OCI-LY7 (cell line): ENCODE measurements around the gene RHOT1. TPM values are rescaled to one million over a fixed set of nuclear protein-coding genes. Genes with fewer than 3 reads are reported as not detected.

ENCODE experiments used
- BruUV-seq: library from RNA; stranded (reverse); fragments of 400-500 nt; replicated peaks from 2 replicates; lab custom pipeline; 2021; lab: Mats Ljungman, UMichigan
- CTCF ChIA-PET: fragments of 300-600 bp; sonication (Branson Sonifier 250); formaldehyde crosslinking; loops from one replicate; lab custom pipeline; 2022; ENCODE audit warnings: antibody characterized with exemption; ENCODE audit not compliant: unreplicated experiment; lab: Charles Lee
- POLR2A ChIA-PET: fragments of 300-600 bp; sonication (Branson Sonifier 250); formaldehyde crosslinking; loops from one replicate; lab custom pipeline; 2022; ENCODE audit warnings: antibody characterized with exemption; lab: Charles Lee
- DNase-seq: peaks from one replicate; pipeline ENCODE4 v3.0.0-alpha.2; 2015; ENCODE audit warnings: low spot score
- H2AFZ ChIP-seq: fragments of 200-600 bp; sonication (generic), shearing (Covaris generic); 2 replicates; pipeline ENCODE4 v1.6.1; 2014; ENCODE audit warnings: mild to moderate bottlenecking, antibody characterized with exemption, low read length, moderate library complexity
- H3K27ac ChIP-seq: fragments of 200-600 bp; sonication (generic); 2 replicates; pipeline ENCODE4 v1.5.1; 2014; ENCODE audit warnings: mixed run types, low read depth, mild to moderate bottlenecking, moderate library complexity, low read length, inconsistent platforms; ENCODE audit not compliant: poor library complexity, severe bottlenecking
- H3K36me3 ChIP-seq: fragments of 200-600 bp; sonication (generic); 2 replicates; pipeline ENCODE4 v1.6.1; 2014; ENCODE audit warnings: mild to moderate bottlenecking, antibody characterized with exemption, low read length, moderate library complexity, mixed read lengths; ENCODE audit not compliant: insufficient read depth
- H3K4me1 ChIP-seq: fragments of 200-600 bp; sonication (generic); 2 replicates; pipeline ENCODE4 v1.5.1; 2014; ENCODE audit warnings: mild to moderate bottlenecking, low read length; ENCODE audit not compliant: insufficient read depth, poor library complexity, severe bottlenecking
- H3K4me2 ChIP-seq: fragments of 200-600 bp; sonication (generic); 2 replicates; pipeline ENCODE4 v1.6.1; 2014; ENCODE audit warnings: mild to moderate bottlenecking, low read length
- H3K4me3 ChIP-seq: fragments of 200-600 bp; sonication (generic); 2 replicates; pipeline ENCODE4 v1.5.1; 2014; ENCODE audit warnings: mild to moderate bottlenecking, low read depth, low read length; ENCODE audit not compliant: poor library complexity, severe bottlenecking
- H3K79me2 ChIP-seq: fragments of 200-600 bp; sonication (generic); 2 replicates; pipeline ENCODE4 v1.6.1; 2016; ENCODE audit warnings: low read depth, mild to moderate bottlenecking, low read length, moderate library complexity, mixed read lengths; ENCODE audit not compliant: insufficient read depth
- H3K9me2 ChIP-seq: fragments of 200-600 bp; sonication (generic); 2 replicates; pipeline ENCODE4 v1.6.1; 2016; ENCODE audit warnings: mild to moderate bottlenecking, low read length, mixed read lengths; ENCODE audit not compliant: insufficient read depth
- H3K9me3 ChIP-seq: fragments of 200-600 bp; sonication (generic); 2 replicates; pipeline ENCODE4 v1.6.1; 2014; ENCODE audit warnings: mild to moderate bottlenecking, mixed run types, low read length, mixed read lengths
- H4K20me1 ChIP-seq: fragments of 200-600 bp; sonication (generic); 2 replicates; pipeline ENCODE4 v1.6.1; 2014; ENCODE audit warnings: mild to moderate bottlenecking, antibody characterized with exemption, low read length, moderate library complexity, mixed read lengths; ENCODE audit not compliant: insufficient read depth
- CTCF ChIP-seq: fragments of 200-600 bp; sonication (generic); conservative IDR thresholded peaks from 2 replicates; pipeline ENCODE4 v1.5.1; 2014; ENCODE audit warnings: mild to moderate bottlenecking, antibody characterized with exemption, low read length, moderate library complexity, mixed read lengths
- EZH2phosphoT487 ChIP-seq: fragments of 200-600 bp; sonication (generic); IDR thresholded peaks from 2 replicates; pipeline ENCODE4 v1.6.1; 2018; ENCODE audit warnings: low read depth, borderline replicate concordance, mild to moderate bottlenecking, mixed run types, antibody characterized with exemption, low read length, moderate library complexity, mixed read lengths
- intact Hi-C: fragments of 100-400 bp; cut with micrococcal nuclease; formaldehyde crosslinking; loops from one replicate; pipeline ENCODE4 v1.10.0; 2022; ENCODE audit not compliant: unreplicated experiment
- total RNA-seq, 2 experiments: library from RNA; depleted of rRNA in 1 of 2; stranded (reverse); fragments of >200 nt in 1 of 2; shearing (Covaris generic) in 1 of 2; gene quantifications; 2 replicates each; pipeline ENCODE4 v1.2.3, GENCODE V29; 2014 to 2022

Gene RHOT1
- total RNA-seq, 2 experiments from 2014 or later = 19.4 to 24.2 TPM

GRCh38 chr17:32141258-32141657 is 1.0 kb upstream of the RHOT1 start:
- ChIA-PET POLR2A (interaction anchor here (0.5 kb wide), 1 partner anchor 602 kb away, joined by 5 read pairs; no protein-coding TSS in a partner anchor), CTCF (no interaction called here)
- no peaks in the 10 kb centered on the region for H3K9me3 ChIP-seq
- peak overlapping the region; percentile 82 for H3K4me2 ChIP-seq
- DNase-seq = peak; percentile 30
- peaks cover 23% of the 10 kb centered on the region for H3K79me2 ChIP-seq
- BruUV-seq = no TSS peak
- H2AFZ ChIP-seq = peak overlapping the region; percentile 94
- no peaks in the 10 kb centered on the region for H3K9me2 ChIP-seq
- no peaks in the 10 kb centered on the region for H4K20me1 ChIP-seq
- intact Hi-C loops = no loop called here
- H3K27ac ChIP-seq = peak overlapping the region; percentile 55
- peaks cover 6% of the 10 kb centered on the region; the same call in 1 of the 2 replicates for H3K36me3 ChIP-seq
- no peak for TF ChIP-seq CTCF
- no peak for TF ChIP-seq EZH2phosphoT487
- peaks cover 24% of the 10 kb centered on the region for H3K4me1 ChIP-seq
- peak overlapping the region; percentile 92 for H3K4me3 ChIP-seq

GRCh38 chr17:32141679-32142037 is 644 bp upstream of the RHOT1 start:
- CTCF ChIA-PET = no interaction called here
- TF ChIP-seq EZH2phosphoT487 (no peak), CTCF (no peak)
- Histone ChIP-seq H3K9me3 (no peaks in the 10 kb centered on the region), H2AFZ (peak overlapping the region; percentile 94), H3K4me3 (peak overlapping the region; percentile 92), H3K4me2 (peak overlapping the region; percentile 82), H3K4me1 (peaks cover 24% of the 10 kb centered on the region), H3K36me3 (peaks cover 6% of the 10 kb centered on the region; the same call in 1 of the 2 replicates), H3K27ac (peak overlapping the region; percentile 55), H3K79me2 (peaks cover 23% of the 10 kb centered on the region), H3K9me2 (no peaks in the 10 kb centered on the region), H4K20me1 (no peaks in the 10 kb centered on the region)
- no peak for DNase-seq
- POLR2A ChIA-PET = interaction anchor here (0.5 kb wide), 1 partner anchor 603 kb away, joined by 5 read pairs; no protein-coding TSS in a partner anchor
- BruUV-seq = no TSS peak
- intact Hi-C loops = no loop called here

- peaks cover 6% of the 10 kb centered on the region; the same call in 1 of the 2 replicates for H3K36me3 ChIP-seq
- CTCF ChIA-PET = no interaction called here
- intact Hi-C loops = no loop called here
- peak overlapping the region; percentile 51 for H3K27ac ChIP-seq
- no peaks in the 10 kb centered on the region for H3K9me3 ChIP-seq
- no TSS peak for BruUV-seq
- peak overlapping the region; percentile 76 for H3K4me2 ChIP-seq
- peak overlapping the region; percentile 92 for H3K4me3 ChIP-seq
- peak overlapping the region; percentile 67 for H2AFZ ChIP-seq
- no peaks in the 10 kb centered on the region for H4K20me1 ChIP-seq
- peak; percentile 35 for DNase-seq
- peaks cover 23% of the 10 kb centered on the region for H3K79me2 ChIP-seq
- TF ChIP-seq EZH2phosphoT487 = no peak
- TF ChIP-seq CTCF = no peak
- H3K4me1 ChIP-seq = peaks cover 24% of the 10 kb centered on the region
- H3K9me2 ChIP-seq = no peaks in the 10 kb centered on the region
- POLR2A ChIA-PET = no interaction called here
Observed at GRCh38 chr17:32142857-32143526, 690 bp downstream of the RHOT1 start.
